K562 (cell line): Measurements from ENCODE around the gene MKRN1.

Experiments
- CHD2 ChIP-seq: IDR thresholded peaks from 2 replicates; pipeline ENCODE4 v1.6.1; 2011; ENCODE audit warnings: low read depth, low read length
- CREBBP ChIP-seq: IDR thresholded peaks from one replicate; pipeline ENCODE4 v1.6.1; 2012; ENCODE audit warnings: low read depth, mild to moderate bottlenecking, control low read depth, inconsistent platforms, low read length
- DACH1 ChIP-seq: fragments of 450-650 bp; IDR thresholded peaks from 2 replicates; pipeline ENCODE4 v1.6.1; 2018; ENCODE audit not compliant: partially characterized antibody
- TF ChIP-seq, protein P1 (sequence below): fragments of 450-650 bp; IDR thresholded peaks from 2 replicates; pipeline ENCODE4 v1.6.1; 2016; ENCODE audit warnings: low read depth
- TF ChIP-seq, protein P2 (sequence below): sonication (generic); formaldehyde crosslinking; IDR thresholded peaks from 2 replicates; pipeline ENCODE4 v1.9.0; 2022; ENCODE audit warnings: mild to moderate bottlenecking, missing genetic modification reagents

DNA sequence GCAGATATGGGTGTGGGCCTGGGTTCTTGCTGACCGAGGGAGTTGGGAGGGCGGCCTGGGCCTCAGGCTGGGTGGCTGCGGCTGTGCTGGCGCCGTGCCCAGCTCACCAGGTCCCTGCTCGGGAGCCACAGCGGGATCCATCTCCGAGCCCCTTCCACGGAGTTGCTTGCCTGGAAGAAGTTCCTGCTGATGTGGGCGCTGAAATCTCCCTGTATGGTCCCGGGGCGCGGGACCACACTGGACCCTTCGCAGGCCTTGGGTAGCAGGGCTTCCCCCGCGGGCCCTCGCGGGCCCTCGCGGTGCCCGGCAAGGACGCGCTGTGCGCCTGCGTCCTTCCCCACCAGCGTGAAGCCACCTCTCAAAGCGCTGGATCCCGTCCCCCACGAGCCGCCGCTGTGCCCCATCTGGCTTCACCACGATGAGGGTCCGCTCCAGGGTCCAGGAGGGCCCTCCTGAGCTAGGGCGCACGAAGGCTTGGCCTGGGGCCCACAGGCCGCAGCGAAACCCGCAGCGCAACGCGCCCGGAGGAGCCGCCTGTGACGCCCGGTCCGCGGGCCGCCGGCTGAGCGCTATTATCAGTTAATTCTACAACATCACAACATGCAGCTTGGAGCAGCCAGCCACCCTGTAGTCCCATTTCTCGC lies 43.9 kb downstream of the MKRN1 start:
- TF ChIP-seq CREBBP (no peak), DACH1 (no peak), CHD2 (no peak)
- TF ChIP-seq, protein P1, sequence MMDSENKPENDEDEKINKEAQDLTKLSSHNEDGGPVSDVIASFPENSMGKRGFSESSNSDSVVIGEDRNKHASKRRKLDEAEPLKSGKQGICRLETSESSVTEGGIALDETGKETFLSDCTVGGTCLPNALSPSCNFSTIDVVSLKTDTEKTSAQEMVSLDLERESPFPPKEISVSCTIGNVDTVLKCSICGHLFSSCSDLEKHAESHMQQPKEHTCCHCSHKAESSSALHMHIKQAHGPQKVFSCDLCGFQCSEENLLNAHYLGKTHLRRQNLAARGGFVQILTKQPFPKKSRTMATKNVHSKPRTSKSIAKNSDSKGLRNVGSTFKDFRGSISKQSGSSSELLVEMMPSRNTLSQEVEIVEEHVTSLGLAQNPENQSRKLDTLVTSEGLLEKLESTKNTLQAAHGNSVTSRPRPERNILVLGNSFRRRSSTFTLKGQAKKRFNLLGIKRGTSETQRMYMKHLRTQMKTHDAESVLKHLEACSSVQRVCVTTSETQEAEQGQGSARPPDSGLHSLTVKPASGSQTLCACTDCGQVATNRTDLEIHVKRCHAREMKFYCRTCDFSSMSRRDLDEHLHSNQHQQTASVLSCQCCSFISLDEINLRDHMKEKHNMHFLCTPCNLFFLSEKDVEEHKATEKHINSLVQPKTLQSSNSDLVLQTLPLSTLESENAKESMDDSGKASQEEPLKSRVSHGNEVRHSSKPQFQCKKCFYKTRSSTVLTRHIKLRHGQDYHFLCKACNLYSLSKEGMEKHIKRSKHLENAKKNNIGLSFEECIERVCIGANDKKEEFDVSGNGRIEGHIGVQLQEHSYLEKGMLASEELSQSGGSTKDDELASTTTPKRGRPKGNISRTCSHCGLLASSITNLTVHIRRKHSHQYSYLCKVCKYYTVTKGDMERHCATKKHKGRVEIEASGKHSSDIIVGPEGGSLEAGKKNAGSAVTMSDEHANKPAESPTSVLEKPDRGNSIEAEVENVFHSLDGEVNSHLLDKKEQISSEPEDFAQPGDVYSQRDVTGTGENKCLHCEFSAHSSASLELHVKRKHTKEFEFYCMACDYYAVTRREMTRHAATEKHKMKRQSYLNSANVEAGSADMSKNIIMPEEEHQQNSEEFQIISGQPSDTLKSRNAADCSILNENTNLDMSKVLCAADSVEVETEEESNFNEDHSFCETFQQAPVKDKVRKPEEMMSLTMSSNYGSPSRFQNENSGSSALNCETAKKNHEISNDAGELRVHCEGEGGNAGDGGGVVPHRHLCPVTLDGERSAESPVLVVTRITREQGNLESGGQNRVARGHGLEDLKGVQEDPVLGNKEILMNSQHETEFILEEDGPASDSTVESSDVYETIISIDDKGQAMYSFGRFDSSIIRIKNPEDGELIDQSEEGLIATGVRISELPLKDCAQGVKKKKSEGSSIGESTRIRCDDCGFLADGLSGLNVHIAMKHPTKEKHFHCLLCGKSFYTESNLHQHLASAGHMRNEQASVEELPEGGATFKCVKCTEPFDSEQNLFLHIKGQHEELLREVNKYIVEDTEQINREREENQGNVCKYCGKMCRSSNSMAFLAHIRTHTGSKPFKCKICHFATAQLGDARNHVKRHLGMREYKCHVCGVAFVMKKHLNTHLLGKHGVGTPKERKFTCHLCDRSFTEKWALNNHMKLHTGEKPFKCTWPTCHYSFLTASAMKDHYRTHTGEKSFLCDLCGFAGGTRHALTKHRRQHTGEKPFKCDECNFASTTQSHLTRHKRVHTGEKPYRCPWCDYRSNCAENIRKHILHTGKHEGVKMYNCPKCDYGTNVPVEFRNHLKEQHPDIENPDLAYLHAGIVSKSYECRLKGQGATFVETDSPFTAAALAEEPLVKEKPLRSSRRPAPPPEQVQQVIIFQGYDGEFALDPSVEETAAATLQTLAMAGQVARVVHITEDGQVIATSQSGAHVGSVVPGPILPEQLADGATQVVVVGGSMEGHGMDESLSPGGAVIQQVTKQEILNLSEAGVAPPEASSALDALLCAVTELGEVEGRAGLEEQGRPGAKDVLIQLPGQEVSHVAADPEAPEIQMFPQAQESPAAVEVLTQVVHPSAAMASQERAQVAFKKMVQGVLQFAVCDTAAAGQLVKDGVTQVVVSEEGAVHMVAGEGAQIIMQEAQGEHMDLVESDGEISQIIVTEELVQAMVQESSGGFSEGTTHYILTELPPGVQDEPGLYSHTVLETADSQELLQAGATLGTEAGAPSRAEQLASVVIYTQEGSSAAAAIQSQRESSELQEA = no peak
- TF ChIP-seq, protein P2, sequence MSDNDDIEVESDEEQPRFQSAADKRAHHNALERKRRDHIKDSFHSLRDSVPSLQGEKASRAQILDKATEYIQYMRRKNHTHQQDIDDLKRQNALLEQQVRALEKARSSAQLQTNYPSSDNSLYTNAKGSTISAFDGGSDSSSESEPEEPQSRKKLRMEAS (CRISPR knock-in tag) = no peak
